Tibial artery (tissue), 4 donors: ENCODE data around the gene CSMD2.

Experiments
- DNase-seq, 2 donors: peaks; one replicate each; pipeline ENCODE4 v3.0.0-alpha.2; 2019
- H3K27ac ChIP-seq, 2 donors: fragments of 200-600 bp; sonication (generic) in 1 of 2; 1 replicate in 1 of 2; 2 replicates in 1 of 2; pipeline ENCODE4 v1.5.1; 2018 to 2019; ENCODE audit warnings: mild to moderate bottlenecking in 1 of 2
- H3K27me3 ChIP-seq, 2 donors: fragments of 200-600 bp; sonication (generic) in 1 of 2; one replicate each; pipeline versions ENCODE4 v1.5.1 to v1.6.0; 2016 to 2019
- H3K36me3 ChIP-seq, 3 donors: fragments of 200-600 bp; sonication (generic) in 2 of 3; one replicate each; pipeline ENCODE4 v1.5.1; 2016 to 2019; ENCODE audit warnings: mild to moderate bottlenecking in 2 of 3
- H3K4me1 ChIP-seq, 4 donors: fragments of 200-600 bp; sonication (generic) in 2 of 4; 1 replicate in 3 of 4; 2 replicates in 1 of 4; pipeline ENCODE4 v1.5.1; 2016 to 2019
- H3K4me3 ChIP-seq, 2 donors: fragments of 200-600 bp; sonication (generic) in 1 of 2; 1 replicate in 1 of 2; 2 replicates in 1 of 2; pipeline ENCODE4 v1.5.1; 2018 to 2019; ENCODE audit warnings: mild to moderate bottlenecking in 2 of 2
- H3K9me3 ChIP-seq, 3 donors: fragments of 200-600 bp; sonication (generic) in 1 of 3; one replicate each; pipeline ENCODE4 v1.5.1; 2016 to 2019
- intact Hi-C: fragments of 100-400 bp; cut with DNase I; formaldehyde crosslinking; loops from one replicate; pipeline ENCODE4 v1.15.0; 2023; ENCODE audit warnings: low total_unique reads
- TF ChIP-seq, protein P1 (sequence below), 2 experiments: fragments of 200-600 bp in 1 of 2; fragments of 450-650 bp in 1 of 2; IDR thresholded peaks; one replicate each; pipeline ENCODE4 v1.5.1; 2017 to 2019; ENCODE audit warnings: antibody characterized with exemption in 2 of 2, mild to moderate bottlenecking in 1 of 2, moderate library complexity in 1 of 2

Gene CSMD2

DNA sequence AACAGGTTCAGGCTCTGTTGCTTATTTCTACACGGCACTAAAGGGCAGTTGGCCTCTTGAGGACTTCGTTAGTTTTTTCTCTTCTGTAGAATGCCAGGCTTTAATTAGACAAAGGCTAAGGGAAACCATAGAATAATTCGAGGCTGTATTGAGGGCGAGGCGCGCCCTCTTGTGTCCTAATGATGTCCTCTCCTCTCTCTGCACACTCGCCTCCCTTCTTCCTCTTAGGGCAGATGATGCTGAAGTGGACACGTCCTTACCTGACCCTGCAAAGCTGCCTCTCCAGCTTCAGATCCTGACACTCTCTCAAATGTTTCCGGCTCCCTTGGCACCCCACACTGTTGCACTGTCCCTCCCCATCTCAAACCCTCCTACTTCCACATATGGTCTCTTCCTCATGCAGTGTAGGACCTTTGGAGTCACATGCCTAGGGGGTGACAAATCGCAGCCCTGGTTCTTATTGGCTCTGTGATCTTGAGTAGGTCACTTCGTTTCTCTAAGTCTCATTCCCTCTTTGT, 694.5 kb downstream of the CSMD2 start:
- H3K27me3 ChIP-seq, result no peaks in the 10 kb centered on the region
- H3K36me3 ChIP-seq, result no peaks in the 10 kb centered on the region
- DNase-seq, result peak; percentile 83 to 86
- TF ChIP-seq, protein P1, sequence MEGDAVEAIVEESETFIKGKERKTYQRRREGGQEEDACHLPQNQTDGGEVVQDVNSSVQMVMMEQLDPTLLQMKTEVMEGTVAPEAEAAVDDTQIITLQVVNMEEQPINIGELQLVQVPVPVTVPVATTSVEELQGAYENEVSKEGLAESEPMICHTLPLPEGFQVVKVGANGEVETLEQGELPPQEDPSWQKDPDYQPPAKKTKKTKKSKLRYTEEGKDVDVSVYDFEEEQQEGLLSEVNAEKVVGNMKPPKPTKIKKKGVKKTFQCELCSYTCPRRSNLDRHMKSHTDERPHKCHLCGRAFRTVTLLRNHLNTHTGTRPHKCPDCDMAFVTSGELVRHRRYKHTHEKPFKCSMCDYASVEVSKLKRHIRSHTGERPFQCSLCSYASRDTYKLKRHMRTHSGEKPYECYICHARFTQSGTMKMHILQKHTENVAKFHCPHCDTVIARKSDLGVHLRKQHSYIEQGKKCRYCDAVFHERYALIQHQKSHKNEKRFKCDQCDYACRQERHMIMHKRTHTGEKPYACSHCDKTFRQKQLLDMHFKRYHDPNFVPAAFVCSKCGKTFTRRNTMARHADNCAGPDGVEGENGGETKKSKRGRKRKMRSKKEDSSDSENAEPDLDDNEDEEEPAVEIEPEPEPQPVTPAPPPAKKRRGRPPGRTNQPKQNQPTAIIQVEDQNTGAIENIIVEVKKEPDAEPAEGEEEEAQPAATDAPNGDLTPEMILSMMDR (IDR thresholded peaks at IDR 0.05), result peak; percentile 74 to 83
- H3K27ac ChIP-seq, result peak overlapping the region; percentile 5 to 77
- H3K4me1 ChIP-seq, result peaks cover 0 to 33% (median 27%) of the 10 kb centered on the region in 4 donors
- intact Hi-C loops, result loop anchor here (5.0 kb wide), 1 partner anchor 38 kb away; the partner anchor contains the start of gene PHC2
- no peak overlapping the region for H3K4me3 ChIP-seq
- no peaks in the 10 kb centered on the region for H3K9me3 ChIP-seq

DNA sequence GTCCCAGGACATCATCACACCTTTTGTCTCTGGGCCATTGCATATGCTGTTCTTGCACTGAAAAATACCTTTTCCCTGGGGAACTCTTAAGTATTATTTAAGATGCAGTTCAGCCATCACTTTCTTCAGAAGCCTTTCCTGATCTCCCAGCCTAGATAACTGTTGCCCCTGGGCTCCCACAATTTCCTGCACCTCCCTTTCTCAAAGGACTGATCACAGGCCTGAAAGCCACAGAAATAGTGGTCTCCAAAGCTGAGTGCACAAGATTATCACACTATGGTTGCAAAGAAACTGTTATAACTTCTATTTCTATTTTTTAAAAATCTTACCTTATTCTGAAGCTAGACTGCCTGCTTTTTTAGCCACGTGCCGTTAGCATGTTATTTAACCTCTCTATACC, 695.3 kb downstream of the CSMD2 start:
- H3K27ac ChIP-seq, result peak overlapping the region in 1 of 2 donors; percentile 77
- intact Hi-C loops, result loop anchor here (5.0 to 10.0 kb wide), 4 partner anchors 37 to 245 kb away; partner anchors contain the start of gene PHC2
- TF ChIP-seq, protein P1 (IDR thresholded peaks at IDR 0.05), result no peak
- H3K27me3 ChIP-seq, result no peaks in the 10 kb centered on the region
- DNase-seq, result no peak
- no peak overlapping the region for H3K4me3 ChIP-seq
- no peaks in the 10 kb centered on the region for H3K9me3 ChIP-seq
- H3K4me1 ChIP-seq, result peaks cover 0 to 33% (median 27%) of the 10 kb centered on the region in 4 donors
- no peaks in the 10 kb centered on the region for H3K36me3 ChIP-seq

DNA sequence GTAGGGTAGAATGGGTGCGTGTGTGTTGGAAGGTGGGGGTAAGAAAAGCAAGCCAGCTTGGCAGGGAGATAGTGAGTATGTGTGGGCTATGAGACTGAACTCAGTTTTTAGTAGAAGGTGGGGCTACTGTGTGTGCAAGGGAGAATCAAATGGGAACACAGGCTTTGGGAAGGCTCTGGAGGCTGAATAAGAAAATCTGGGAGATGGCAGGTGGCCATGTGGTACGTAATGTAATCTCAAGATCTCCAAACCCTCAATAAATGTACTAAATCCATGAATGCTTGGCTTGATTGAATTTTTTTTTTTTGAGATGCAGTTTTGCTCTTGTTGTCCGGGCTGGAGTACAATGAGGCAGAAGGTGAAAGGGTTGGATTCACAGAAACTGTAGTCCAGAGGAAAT, 696.1 kb downstream of the CSMD2 start:
- Histone ChIP-seq H3K4me3 (no peak overlapping the region), H3K9me3 (no peaks in the 10 kb centered on the region), H3K36me3 (no peaks in the 10 kb centered on the region), H3K27me3 (no peaks in the 10 kb centered on the region), H3K4me1 (peaks cover 0 to 30% (median 24%) of the 10 kb centered on the region in 4 donors), H3K27ac (no peak overlapping the region)
- intact Hi-C loops, result loop anchor here (5.0 to 10.0 kb wide), 3 partner anchors 94 to 244 kb away; no protein-coding TSS in a partner anchor
- TF ChIP-seq, protein P1 (IDR thresholded peaks at IDR 0.05), result no peak
- no peak for DNase-seq

DNA sequence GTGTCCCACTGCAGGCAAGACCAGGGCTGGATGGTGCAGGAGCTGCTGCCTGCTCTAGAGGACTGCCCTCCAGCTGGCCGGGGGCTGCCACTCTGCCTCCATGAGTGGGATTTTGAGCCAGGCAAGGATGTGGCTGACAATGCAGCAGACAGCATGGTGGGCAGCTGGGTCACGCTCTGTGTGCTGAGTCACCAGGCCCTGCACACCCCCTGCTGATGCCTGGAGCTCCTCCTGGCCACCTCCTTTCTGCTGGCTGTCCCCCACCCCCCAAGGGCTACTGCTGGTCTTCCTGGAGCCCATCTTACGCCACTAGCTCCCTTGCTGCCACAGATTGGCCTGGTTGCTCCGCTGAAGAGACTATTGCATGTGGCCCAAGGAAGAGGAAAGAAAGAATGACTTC, 696.5 kb downstream of the CSMD2 start:
- no peaks in the 10 kb centered on the region for H3K27me3 ChIP-seq
- H3K9me3 ChIP-seq, result no peaks in the 10 kb centered on the region
- peaks cover 0 to 27% (median 19%) of the 10 kb centered on the region in 4 donors for H3K4me1 ChIP-seq
- no peak for DNase-seq
- no peaks in the 10 kb centered on the region for H3K36me3 ChIP-seq
- intact Hi-C loops, result loop anchor here (5.0 to 10.0 kb wide), 3 partner anchors 94 to 244 kb away; no protein-coding TSS in a partner anchor
- no peak overlapping the region for H3K4me3 ChIP-seq
- no peak overlapping the region for H3K27ac ChIP-seq
- TF ChIP-seq, protein P1 (IDR thresholded peaks at IDR 0.05), result no peak

DNA sequence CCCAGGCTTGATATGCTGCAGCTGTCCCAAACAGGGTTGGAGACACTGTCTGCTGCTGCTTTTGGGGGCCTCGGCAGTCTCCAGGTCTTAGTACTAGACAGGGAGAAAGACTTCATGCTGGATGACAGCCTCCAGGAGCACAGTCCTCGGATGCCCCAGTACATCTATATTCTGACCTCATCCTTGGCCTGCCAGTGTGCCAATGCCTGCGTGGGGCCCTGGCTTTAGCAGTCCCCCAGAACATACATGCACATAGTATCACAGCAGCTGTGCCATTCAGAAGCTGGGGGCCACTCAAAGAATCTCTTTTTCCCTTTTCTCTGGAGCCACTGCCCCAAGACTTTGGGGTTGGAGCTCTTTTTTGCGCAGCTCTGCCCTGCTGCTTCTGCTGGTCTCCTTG, 697.0 kb downstream of the CSMD2 start:
- no peaks in the 10 kb centered on the region for H3K9me3 ChIP-seq
- intact Hi-C loops, result loop anchor here (5.0 to 10.0 kb wide), 3 partner anchors 93 to 243 kb away; no protein-coding TSS in a partner anchor

More for the DNA sequence above, 697.0 kb downstream of the CSMD2 start:
- no peak for DNase-seq
- Histone ChIP-seq H3K4me1 (peaks cover 0 to 22% (median 14%) of the 10 kb centered on the region in 4 donors), H3K4me3 (no peak overlapping the region), H3K36me3 (no peaks in the 10 kb centered on the region), H3K27ac (no peak overlapping the region), H3K27me3 (no peaks in the 10 kb centered on the region)
- TF ChIP-seq, protein P1 (IDR thresholded peaks at IDR 0.05), result no peak
